ENCODE results near the gene ELP6. TPM values are rescaled to one million over a fixed set of nuclear protein-coding genes. Genes with fewer than 3 reads are reported as not detected.

Gene ELP6
- total and polyA plus RNA-seq, 9 of the 15 experiments (the other 6 are each of a cell fraction or from before 2014, with no cell fraction given), result 76.9 to 198 (median 83.3) TPM

DNA sequence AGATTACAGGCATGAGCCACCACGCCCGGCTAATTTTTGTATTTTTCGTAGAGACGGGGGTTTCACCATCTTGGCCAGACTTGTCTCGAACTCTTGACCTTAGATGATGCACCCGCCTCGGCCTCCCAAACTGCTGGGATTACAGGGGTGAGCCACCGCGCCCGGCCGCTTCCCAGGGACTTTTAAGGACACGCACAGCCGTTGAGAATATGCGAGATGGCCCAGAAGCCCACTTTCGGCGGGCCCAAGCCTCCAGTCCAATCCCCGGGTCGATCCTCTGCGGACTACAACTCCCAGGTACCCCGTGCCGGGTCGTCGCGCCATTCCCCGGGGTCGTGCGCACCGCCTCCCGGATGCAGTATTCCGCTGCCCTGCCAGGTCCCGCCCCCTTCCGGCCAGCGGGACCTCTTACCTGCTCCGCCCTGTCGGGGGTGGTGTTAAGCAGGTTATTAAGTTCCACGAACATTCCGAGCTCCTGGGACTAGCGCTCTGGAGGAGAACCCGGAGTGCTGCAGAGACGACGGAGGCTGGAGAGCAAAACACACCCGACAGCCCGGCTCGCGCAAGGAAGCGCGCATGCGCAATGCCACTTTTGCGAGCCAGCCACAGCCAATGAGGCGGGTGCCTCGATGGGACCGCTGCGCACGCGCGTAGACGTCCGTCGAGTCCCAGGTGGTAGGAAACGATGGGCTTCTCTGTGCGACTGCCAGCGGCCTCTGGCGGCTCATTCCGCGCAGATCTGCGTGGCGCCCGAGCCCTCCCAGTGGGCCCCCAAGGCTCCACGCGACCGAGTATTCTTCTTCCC, at the start of gene ELP6 (continued):
- peak; percentile 18 for TF ChIP-seq SETDB1 (IDR thresholded peaks at IDR 0.05; ENCODE audit: low read length)
- TF ChIP-seq MTA2 (IDR thresholded peaks at IDR 0.05; ENCODE audit: low read depth), result peak; percentile 5; the same call in 1 of the 2 replicates
- no peak for TF ChIP-seq ZSCAN32 (CRISPR knock-in tag; IDR thresholded peaks at IDR 0.05)
- no peak for TF ChIP-seq ZNF253 (CRISPR knock-in tag; conservative IDR thresholded peaks at IDR 0.05)
- TF ChIP-seq SNAPC5 (CRISPR knock-in tag; IDR thresholded peaks at IDR 0.05), result no peak
- peak; percentile 83 for TF ChIP-seq C11orf30 (IDR thresholded peaks at IDR 0.05; ENCODE audit: low read depth)
- TF ChIP-seq SOX6 (IDR thresholded peaks at IDR 0.05), result 0 out of 2 replicates have a peak, but pooled peaks have one; percentile 39
- TF ChIP-seq RAD21 (CRISPR knock-in tag; conservative IDR thresholded peaks at IDR 0.05 in 1 of 2, IDR thresholded peaks at IDR 0.05 in 1 of 2), result peak; percentile 83 to 94
- peak; percentile 29; the same call in 1 of the 2 replicates for TF ChIP-seq ZBTB17 (CRISPR knock-in tag; IDR thresholded peaks at IDR 0.05)
- peak; percentile 28; the same call in 1 of the 2 replicates for TF ChIP-seq ZFP91 (CRISPR knock-in tag; IDR thresholded peaks at IDR 0.05)
- TF ChIP-seq CHD2 (IDR thresholded peaks at IDR 0.05; ENCODE audit: low read depth, low read length), result peak; percentile 57
- TF ChIP-seq, protein P1, sequence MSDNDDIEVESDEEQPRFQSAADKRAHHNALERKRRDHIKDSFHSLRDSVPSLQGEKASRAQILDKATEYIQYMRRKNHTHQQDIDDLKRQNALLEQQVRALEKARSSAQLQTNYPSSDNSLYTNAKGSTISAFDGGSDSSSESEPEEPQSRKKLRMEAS (CRISPR knock-in tag; IDR thresholded peaks at IDR 0.05), result peak; percentile 94
- peak; percentile 61 for TF ChIP-seq BHLHE40 (IDR thresholded peaks at IDR 0.05; ENCODE audit: low read length)
- TF ChIP-seq SRSF7 (optimal IDR thresholded peaks at IDR 0.05; ENCODE audit: low read depth, low read length), result no peak
- peak; percentile 100 for TF ChIP-seq NRF1 (conservative IDR thresholded peaks at IDR 0.05 in 1 of 2, IDR thresholded peaks at IDR 0.05 in 1 of 2)
- TF ChIP-seq CBFB (CRISPR knock-in tag; IDR thresholded peaks at IDR 0.05), result peak; percentile 82
- TF ChIP-seq SMAD2 (IDR thresholded peaks at IDR 0.05; ENCODE audit: low read depth, low read length), result peak; percentile 63; the same call in 1 of the 2 replicates
- TF ChIP-seq SP1 (CRISPR knock-in tag; IDR thresholded peaks at IDR 0.05), result peak; percentile 97
- TF ChIP-seq HMGN3 (IDR thresholded peaks at IDR 0.05; ENCODE audit: borderline replicate concordance, extremely low read depth, insufficient read length, low read depth, low read length), result peak; percentile 30
- TF ChIP-seq, protein P2, sequence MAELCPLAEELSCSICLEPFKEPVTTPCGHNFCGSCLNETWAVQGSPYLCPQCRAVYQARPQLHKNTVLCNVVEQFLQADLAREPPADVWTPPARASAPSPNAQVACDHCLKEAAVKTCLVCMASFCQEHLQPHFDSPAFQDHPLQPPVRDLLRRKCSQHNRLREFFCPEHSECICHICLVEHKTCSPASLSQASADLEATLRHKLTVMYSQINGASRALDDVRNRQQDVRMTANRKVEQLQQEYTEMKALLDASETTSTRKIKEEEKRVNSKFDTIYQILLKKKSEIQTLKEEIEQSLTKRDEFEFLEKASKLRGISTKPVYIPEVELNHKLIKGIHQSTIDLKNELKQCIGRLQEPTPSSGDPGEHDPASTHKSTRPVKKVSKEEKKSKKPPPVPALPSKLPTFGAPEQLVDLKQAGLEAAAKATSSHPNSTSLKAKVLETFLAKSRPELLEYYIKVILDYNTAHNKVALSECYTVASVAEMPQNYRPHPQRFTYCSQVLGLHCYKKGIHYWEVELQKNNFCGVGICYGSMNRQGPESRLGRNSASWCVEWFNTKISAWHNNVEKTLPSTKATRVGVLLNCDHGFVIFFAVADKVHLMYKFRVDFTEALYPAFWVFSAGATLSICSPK (IDR thresholded peaks at IDR 0.05; ENCODE audit: borderline replicate concordance), result no peak
- TF ChIP-seq ZNF133 (CRISPR knock-in tag; IDR thresholded peaks at IDR 0.05), result no peak
- TF ChIP-seq, protein P3, sequence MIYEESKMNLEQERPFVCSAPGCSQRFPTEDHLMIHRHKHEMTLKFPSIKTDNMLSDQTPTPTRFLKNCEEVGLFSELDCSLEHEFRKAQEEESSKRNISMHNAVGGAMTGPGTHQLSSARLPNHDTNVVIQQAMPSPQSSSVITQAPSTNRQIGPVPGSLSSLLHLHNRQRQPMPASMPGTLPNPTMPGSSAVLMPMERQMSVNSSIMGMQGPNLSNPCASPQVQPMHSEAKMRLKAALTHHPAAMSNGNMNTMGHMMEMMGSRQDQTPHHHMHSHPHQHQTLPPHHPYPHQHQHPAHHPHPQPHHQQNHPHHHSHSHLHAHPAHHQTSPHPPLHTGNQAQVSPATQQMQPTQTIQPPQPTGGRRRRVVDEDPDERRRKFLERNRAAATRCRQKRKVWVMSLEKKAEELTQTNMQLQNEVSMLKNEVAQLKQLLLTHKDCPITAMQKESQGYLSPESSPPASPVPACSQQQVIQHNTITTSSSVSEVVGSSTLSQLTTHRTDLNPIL (CRISPR knock-in tag; IDR thresholded peaks at IDR 0.05), result no peak
- TF ChIP-seq ETV1 (tag; conservative IDR thresholded peaks at IDR 0.05; ENCODE audit: low read depth), result peak; percentile 90
- peak; percentile 15 for TF ChIP-seq BRD9 (IDR thresholded peaks at IDR 0.05; ENCODE audit: low read depth, partially characterized antibody)
- TF ChIP-seq MCM3 (IDR thresholded peaks at IDR 0.05), result no peak
